NCI-H446 treated with DMSO at 0.1 percent for 48 hours (cell line): Measurements from ENCODE around the gene CKLF.
"Not testable (repeated sequence)": the region's sequence is repeated elsewhere in the genome, so short reads cannot be mapped to it uniquely, and the experiment has no call there.

ENCODE experiments used
- DNase-seq: peaks from one replicate; lab custom pipeline; 2025; lab: John Stamatoyannopoulos, UW

The CKLF gene, protein sequence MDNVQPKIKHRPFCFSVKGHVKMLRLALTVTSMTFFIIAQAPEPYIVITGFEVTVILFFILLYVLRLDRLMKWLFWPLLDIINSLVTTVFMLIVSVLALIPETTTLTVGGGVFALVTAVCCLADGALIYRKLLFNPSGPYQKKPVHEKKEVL

DNA sequence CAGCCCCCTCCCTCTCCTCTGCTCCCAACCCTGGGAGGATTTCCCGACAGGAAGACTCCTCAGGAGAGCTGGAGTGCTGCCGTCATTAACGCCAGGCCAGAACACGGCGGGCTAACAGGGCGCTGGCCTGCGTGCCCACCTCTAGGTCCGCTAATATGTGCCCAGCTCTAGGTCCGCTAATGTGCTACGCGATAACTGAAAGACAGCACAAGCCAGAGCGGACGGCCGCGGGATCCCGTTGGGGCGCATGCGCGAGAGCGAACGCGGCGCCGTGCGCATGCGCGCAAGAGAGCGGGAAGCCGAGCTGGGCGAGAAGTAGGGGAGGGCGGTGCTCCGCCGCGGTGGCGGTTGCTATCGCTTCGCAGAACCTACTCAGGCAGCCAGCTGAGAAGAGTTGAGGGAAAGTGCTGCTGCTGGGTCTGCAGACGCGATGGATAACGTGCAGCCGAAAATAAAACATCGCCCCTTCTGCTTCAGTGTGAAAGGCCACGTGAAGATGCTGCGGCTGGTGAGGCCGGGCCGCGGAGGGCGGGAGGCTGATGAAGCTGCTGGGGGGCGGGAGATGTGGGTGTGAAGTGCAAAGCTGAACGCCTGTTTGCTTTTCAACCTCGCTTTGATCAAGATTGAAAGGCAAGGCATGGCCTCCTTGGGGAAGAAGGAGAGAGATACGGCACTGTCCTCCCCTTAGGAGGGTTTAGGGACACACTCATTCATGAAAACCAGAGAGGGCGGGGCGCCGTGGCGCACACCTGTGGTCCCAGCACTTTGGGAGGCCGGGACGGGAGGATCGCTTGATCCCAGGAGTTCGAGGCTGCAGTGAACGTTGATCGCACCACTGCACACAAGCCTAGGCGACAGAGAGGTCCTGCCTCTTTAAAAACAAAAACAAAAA, at the start of gene CKLF:
Gene CKLF, plus strand, starts transcription at position 291 of the 892 bp plus-strand sequence. Its CDS starts 140 bp downstream, at position 431.
- DNase-seq: peak; percentile 57

DNA sequence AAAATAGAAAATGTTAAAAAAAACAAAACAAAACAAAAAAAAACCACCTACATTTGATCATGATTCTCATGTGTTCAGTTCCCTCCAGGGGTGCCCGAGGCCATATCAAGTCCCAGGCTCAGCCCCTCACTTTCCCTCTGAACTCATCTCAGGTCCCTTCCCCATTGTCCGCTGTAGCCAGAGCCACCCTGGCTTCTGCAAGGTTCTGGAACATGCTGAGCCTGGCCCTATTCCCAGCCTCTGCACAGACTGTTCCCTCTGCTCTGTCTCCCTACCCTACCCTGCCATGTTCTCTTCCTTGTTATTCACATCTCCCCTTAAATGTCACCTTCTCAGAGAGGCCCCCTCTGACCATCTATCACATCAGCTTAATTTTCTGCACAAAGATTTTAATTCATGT, 49.3 kb upstream of the CKLF start:
- DNase-seq: no peak

DNA sequence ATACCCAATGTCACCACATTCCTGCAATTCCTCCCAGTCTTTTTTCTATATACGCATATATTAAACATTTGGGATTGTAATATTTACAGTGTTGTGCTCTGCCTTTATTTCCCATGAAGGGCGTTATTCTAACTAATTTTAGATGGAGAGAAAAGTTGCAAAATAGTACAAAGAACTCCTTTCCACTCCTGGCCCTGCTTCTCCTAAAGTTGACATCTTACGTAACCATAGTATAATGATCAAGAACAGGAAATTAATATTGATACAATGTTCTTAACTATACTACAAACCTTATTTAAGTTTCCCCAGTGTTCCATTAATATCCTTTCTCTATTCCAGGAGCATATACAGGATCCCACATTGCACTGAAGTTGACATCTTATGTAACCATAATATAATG, 48.8 kb upstream of the CKLF start:
- DNase-seq: no peak

DNA sequence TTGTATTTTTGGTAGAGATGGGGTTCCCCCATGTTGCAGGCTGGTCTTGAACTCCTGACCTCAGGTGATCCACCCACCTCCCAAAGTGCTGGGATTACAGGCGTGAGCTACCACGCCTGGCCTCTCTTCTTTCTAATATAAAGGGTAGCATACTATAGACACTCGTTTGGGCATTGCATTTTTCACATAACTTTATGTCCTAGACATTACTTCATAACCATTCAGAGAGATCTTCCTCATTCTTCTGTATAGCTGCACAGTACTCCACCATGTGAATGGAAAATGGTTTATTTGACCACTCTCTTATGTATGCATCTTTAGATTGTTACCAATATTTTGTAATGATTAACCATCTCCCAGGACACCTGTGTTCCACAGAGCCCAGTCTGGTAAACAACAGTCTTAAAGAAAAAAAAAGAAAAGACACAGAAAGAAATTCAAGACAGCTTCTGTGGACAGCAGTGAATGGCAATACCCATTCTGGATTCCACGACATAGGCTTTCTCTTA, 44.6 kb upstream of the CKLF start:
- no peak for DNase-seq

DNA sequence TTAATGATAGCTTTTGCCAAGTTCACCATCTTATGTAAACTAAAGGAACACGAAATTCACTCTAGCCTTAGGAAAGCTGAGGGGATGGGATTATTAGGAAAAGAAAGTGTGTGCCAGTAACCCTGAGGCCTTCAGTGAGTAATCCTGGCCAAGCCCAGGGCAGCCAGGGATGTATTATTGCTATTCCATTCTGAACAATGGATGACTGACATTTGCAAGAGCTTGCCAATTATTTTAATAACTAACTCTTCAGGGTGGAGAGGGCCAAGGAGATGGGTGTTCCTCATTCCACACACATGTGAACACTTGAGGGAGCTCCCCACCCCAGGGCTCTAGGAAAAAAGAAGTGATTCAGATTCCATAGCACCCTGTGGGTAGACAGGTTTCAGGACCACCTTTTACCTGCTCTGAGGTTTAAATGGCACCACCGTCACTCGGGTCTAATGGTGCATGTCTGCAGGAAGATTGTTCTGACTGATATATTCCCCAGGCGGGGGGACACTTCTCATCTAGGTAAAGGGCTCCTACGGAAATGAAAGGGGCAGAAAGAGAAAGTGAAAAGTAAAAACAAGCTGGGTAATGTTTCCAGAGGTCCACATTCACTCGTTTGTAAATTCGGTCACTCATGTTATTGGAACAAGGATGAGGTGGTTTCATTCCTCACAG, 44.0 kb upstream of the CKLF start:
- DNase-seq: peak; percentile 43

DNA sequence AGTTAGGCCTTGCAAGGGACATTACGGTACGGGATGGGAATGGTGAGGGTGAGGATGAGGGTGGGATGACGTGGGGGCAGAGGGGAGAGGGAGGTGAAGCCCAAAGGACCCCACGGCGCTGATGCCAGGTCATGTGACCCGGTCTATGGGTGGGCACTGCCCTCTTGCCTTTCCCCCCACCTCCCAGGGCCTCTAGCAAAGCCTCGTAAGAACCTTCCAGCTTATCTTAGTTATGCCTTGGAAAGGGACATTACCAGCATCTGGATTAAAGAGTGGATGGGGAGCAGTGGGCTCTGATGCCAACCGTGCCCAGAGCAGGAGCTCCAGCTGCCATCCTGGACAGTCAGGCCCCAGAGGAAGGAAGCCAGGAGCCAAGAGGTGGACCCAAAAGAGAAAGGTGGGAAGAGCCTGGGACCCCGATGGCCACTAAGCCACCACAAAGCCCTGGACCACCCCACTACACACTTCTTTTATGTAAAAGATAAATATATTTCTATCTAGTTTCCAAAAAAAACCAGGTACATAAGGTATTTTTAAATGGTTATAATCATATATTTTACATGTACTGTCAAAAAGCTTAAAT, 43.4 kb upstream of the CKLF start:
- DNase-seq: no peak

DNA sequence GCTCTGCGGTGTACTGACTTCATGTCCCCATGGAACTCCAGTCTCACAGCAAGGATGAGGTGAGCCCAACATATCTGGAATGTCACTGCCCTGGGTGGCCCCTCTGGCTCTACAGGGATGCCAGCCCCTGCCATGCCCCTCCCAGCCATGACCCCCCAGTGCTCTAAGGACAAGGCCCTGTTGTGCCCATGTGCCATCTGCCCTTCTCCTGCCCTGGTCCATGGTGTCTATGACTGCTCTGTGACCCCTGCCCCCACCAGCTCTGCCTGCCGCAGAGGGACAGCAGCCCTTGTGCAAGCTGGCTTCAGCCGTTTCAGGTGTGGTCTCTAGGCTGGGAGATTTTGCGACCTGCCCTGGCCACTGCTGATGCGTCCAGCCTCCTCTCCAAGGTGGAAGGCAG, 42.8 kb upstream of the CKLF start:
- DNase-seq: no peak

DNA sequence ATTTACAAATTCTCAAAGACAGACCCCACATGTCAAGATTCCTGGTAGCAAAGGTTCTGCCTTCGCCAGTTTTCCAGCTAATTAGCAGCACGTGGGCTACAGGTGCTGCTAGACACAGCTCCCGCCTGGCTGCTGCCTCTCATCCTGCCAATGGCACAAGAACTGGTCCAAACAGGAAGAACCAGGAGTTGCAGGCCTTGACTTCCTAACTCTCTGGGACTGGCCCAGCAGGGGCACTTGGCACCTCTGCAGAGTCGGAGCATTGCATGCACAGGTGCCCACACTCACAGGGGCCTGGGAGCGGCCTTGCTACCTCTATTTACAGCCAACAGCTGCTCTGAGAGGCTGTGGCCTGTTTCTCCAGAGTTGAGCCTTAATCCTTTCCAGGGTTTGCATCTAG, 42.1 kb upstream of the CKLF start:
- DNase-seq: no peak

DNA sequence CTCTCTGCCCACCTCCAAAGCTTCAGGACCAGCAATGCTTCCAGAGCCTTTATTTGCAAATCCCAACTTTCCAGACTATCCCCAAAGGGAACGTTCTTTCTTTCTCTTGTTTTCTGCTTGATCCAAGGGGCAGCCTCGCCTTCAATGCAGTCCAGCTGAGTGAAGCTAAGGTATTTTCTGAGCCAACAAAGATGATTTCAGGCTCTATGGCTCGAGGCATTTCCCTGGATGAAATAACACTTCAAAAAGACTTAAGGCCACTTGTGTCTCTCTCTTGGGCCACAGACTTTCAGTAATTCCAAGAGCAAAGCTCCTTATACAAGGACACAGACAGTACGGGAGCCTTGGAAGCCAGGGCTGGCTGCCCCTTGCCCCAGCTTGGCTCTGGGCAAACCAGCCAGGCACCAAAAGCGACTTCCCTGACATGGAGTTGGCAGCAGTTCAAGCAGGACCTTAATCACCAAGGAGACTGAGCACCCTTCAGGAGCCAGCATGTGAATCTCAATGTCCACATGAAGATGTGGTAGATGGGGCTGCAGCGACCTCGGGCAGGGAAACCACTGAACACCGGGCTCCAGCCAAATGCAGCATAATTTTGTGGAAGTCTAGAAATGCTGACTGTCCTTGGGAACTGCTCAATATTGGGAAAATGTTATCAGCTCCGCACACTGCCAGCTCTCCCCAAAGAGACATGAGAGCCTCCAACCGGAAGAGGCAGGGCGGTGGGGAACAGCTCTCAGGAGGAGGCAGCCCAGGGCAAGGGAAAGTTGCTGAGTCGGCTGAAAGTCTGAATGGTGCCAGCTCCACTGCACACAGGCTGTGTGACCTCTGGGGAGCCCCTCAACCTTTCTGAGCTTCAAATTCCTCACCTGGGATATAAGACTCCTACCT, 41.4 kb upstream of the CKLF start:
- DNase-seq: no peak

DNA sequence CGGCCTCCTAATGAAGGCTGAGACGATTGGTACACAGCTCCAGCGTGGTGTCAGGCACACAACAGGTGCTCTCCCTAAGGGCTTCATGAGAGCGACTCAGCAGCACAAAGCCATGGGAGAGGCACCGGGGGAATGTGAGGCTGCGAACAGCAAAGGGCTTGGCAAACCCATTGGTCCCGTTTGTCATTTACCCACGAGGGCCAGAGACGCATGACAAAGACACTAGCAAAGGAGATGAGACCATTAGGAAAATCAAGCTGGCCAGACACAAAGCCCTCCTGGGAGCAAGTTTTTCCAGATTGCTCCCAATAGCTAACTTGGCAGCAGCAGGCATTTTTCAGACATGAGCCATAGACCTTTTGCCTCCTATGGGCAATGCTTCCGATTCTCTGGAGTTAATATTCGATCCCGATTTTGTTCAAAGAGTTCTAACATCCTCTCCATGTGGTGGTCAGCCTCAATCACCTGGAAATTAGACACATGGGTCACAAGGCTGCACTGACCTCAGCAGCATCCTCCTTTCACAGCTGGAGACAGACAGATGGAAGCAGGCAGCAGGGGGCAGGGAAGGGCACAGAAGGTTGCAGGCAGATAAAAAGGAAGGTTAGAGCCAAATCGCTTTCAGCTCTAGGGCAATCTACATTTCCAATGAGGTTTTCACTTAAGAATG, 40.6 kb upstream of the CKLF start:
- DNase-seq: peak; percentile 55

DNA sequence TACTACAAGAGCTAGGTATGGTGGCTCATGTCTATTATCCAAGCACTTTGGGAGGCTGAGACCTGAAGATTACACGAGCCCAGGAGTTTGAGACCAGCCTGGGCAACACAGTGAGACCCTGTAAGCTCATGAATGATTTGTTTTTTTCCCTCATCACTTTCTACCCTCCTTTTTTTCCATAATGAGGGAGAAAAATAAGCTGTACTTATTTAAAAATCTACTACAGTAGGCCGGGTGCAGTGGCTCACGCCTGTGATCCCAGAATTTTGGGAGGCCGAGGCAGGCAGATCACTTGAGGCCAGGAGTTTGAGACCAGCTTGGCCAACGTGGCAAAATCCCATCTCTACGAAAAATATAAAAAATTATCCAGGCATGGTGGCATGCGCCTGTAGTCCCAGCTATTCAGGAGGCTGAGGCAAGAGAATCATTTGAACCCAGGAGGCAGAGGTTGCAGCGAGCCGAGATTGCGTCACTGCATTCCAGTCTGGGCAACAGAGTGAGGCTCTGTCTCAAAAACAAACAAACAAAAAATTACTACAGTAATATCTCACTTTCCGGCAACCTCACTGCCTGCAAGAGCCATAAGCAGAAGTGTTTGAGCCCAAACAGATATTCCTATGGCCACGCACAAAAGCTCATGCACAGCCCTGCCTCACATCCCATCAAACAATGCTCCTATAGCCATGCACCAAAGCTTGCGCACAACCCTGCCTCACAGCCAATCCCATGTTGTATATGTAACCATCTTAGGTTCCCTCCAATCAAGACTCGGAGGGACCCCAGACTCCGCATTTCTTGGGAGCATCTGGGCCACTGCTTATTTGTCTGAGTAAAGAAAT, 39.9 kb upstream of the CKLF start:
- no peak for DNase-seq

DNA sequence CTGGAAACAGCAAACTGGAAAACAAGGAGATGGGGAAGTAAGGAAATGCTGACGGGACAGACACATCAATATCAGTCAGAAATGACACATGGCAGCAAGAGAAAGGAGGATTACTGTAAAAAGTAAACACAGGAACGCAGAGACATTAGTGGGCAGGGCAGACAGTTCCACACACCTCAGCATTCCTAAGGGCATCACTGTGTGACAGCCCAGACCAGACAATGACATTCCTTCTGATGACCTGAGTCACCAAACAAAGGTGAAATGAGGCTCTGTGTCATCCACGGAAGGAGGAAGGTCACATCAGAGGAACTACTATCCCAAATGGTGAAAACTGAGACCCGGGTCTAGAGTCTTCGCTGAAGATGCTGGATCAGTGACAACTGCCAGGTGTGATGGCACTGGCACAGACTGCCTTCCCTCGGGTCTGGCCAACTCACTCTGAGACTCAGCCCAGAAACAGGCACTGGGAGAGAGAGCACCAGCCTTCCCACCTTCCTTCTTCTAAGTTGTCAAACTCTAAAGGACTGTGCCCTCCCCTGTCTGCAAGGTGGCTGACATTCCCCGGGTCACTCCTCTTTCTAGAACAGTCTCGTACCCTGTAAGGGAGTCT, 39.2 kb upstream of the CKLF start:
- DNase-seq: no peak

DNA sequence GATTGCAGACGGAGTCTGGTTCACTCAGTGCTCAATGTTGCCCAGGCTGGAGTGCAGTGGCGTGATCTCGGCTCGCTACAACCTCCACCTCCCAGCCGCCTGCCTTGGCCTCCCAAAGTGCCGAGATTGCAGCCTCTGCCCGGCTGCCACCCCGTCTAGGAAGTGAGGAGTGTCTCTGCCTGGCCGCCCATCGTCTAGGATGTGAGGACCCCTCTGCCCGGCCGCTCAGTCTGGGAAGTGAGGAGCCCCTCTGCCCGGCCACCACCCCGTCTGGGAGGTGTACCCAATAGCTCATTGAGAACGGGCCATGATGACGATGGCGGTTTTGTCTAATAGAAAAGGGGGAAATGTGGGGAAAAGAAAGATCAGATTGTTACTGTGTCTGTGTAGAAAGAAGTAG, 38.0 kb upstream of the CKLF start:
- DNase-seq: not testable (repeated sequence)

DNA sequence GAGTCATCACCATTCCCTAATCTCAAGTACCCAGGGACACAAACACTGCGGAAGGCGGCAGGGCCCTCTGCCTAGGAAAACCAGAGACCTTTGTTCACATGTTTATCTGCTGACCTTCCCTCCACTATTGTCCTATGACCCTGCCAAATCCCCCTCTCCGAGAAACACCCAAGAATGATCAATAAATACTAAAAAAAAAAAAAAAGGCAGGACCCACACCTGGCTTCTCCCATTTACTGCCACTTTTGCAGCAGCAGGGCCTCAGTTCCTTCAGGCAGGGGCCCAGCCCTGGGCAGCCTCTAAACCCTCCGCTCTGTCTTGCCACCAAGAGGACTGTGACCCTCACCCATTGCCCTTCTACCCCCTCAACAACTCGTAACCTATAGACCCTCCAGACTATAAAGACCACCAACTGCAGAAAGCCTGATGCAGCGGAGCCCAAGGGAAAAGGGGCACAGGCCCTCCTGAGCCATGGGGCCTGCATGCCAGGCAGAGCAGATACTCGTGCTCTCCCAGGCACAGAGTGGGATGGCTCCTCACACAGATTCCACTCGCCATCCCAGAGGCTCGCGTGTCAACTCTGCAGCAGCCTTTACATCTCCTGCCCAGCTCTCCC, 37.3 kb upstream of the CKLF start:
- not testable (repeated sequence) for DNase-seq

DNA sequence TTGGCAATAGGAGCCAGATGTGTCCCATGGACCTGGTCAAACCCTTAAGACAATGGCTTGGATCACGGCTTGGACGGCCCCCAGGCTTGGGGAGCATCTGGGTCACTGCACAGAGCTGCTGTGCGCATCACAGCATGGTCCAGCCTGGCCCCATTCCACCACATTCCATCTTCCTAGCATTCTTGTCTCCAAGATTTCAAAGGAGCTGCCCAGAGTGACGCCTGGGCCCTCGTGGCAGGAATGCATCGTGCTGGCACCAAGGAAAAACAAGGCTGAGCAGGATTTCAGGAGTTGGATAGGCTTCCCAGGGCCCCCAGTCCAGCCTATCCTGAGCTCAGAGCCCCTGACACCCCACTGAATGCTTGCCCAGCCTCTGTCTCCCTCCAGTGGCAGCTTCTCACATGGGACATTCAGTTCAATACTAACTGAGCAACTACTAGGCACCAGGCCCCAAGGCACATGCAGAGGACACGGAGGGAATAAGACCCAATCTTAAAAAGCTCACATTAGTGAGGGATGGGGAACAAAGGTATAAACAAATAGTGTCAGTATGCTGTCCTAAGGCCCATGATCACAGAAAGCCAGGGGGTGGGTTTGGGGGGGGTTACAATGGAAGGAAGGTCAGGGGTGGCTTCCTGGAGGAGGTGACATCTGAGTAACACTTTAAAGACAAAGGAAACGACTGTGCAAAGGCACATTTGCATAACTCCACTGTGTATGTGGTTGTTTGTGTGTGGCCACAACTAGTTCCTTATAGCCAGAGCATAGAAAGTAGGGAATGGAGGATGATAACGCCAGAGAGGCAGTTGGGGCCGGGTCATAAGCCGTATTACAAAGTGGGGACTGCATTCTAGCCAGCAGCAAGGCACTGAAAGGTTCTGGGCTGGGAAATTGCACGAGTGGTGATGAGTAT, 36.5 kb upstream of the CKLF start:
- no peak for DNase-seq

DNA sequence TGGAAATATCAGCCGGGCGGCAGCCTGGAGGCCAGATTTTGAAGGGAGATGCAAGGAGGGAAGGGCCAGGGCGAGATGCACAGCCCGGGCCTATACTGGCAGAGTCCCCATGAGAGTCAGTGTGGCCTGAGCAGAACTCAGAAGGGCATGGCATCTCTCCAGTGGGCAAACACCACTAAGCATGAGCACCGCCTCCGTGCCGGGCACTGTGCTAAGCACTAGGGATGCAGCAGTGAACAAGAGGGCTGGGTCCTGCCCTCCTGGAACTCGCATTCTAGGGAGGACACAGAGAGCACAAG, 35.9 kb upstream of the CKLF start:
- no peak for DNase-seq

DNA sequence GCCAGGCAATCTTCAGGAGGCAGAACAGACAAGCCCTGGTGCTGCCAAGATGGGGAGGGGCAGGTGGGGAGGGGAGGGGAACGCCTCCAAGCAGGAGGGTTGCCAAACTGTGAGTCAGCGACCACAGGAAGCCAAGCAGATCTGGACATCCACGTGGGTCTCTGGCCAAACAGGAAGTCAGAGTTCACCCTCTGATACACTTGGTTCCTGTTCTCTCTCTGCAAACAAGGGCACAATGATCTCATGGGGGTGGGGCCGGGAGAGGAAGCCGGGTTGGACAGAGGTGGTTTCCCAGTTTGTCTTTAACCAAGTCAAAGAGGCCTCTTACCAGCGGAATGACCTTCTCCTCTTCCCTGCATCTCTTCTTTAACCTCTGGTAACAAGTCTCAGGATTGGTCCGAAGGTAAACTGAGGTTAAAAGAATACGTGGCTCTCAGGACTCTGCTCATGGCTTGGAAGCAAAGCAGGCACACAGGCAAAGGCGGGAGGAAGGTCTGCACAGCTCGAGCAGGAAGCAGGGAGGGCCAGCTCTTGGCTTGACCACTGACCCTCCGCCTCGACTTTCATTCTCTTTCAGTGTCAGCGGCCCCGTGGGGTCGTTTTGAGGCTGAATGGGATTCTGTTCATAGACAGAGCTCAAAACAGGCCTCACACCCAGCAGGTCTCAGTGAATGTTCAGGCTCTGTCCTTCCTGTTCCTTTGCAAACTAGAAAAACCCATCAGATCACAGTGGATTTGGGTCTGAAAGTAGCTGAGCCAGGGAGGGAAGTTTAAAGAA, 35.4 kb upstream of the CKLF start:
- DNase-seq: peak; percentile 62
